H54 (cell line): Measurements from ENCODE around the gene HNRNPD.
A peak's percentile ranks its signal among the peaks of the same experiment; 100 is the strongest.
"Not testable (repeated sequence)": the region's sequence is repeated elsewhere in the genome, so short reads cannot be mapped to it uniquely, and the experiment has no call there.

Experiments
- DNase-seq: peaks from one replicate; pipeline ENCODE4 v3.0.0; 2011; ENCODE audit warnings: low spot score, mixed read lengths; ENCODE audit not compliant: insufficient read length
- FAIRE-seq: peaks from 3 replicates; lab custom pipeline; 2011; peaks lifted over from hg19 to GRCh38; lab: Jason Lieb, UNC
- POLR2A ChIP-seq: IDR thresholded peaks from 2 replicates; pipeline ENCODE4 v1.6.1; 2011; ENCODE audit warnings: low read depth, mild to moderate bottlenecking, low read length

Gene HNRNPD, protein sequence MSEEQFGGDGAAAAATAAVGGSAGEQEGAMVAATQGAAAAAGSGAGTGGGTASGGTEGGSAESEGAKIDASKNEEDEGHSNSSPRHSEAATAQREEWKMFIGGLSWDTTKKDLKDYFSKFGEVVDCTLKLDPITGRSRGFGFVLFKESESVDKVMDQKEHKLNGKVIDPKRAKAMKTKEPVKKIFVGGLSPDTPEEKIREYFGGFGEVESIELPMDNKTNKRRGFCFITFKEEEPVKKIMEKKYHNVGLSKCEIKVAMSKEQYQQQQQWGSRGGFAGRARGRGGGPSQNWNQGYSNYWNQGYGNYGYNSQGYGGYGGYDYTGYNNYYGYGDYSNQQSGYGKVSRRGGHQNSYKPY

DNA sequence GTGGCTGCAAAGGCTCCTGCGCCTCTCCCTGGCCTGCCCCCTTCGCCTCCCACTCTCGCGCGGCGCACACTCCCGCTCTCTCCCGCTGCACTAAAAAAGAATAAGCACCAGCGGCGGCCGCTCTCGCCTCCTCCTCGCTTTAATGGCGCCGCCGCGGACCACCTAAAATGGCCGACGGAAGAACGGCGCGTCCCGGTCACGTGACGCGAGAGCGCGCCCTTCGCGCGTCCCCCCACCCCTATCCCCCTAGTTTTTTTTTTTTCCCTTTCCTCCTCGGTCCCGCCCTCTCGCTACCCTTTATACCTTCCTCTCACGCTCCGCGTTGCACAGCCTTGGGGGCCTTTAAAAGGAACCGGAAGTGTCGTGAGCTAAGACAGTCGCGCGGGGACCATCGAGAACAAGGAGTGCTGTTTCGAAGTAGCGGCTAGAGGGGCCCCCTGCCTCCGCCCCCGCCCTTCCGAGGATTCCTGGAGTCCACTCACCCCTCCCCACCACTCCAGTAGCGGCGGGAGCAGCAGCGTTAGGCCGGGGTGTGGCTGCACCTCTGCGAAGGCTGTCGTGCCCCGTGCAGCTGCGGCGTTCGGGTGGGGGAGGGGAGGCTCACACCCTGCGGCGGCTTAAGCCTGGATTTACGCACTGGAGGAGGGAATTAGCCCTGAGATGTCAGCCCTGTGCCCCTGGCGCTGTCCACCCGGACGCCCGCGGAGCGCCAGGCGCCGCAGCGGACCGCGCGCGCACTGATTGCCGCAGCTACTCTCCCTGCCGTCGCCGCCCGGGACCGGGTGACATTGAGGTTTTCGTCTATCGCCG lies at the start of gene HNRNPD:
TSS of gene HNRNPD (minus strand) at position 176 of the 810 bp plus-strand sequence. CDS start 313 bp downstream, outside the sequence.
- DNase-seq (peak; percentile 82), FAIRE-seq (peak; percentile 75)
- TF ChIP-seq POLR2A, result peak; percentile 94

DNA sequence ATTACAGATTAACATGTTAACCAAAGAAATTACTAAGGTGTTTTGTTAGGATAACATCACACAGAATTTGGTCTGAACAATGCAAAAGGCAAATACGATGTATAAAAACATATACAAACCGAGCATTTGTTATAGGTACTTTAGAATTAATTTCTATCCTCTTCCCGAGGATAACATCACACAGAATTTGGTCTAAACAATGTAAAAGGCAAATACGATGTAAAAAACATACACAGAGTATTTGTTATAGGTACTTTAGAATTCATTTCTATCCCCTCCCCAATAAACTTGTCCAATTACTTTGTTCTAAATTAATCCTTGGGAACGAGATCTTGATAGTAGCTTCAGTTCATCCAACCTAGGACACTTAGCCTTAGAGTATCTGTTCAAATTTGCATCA lies 48.8 kb upstream of the HNRNPD start:
- FAIRE-seq (no peak), DNase-seq (no peak)
- no peak for TF ChIP-seq POLR2A

DNA sequence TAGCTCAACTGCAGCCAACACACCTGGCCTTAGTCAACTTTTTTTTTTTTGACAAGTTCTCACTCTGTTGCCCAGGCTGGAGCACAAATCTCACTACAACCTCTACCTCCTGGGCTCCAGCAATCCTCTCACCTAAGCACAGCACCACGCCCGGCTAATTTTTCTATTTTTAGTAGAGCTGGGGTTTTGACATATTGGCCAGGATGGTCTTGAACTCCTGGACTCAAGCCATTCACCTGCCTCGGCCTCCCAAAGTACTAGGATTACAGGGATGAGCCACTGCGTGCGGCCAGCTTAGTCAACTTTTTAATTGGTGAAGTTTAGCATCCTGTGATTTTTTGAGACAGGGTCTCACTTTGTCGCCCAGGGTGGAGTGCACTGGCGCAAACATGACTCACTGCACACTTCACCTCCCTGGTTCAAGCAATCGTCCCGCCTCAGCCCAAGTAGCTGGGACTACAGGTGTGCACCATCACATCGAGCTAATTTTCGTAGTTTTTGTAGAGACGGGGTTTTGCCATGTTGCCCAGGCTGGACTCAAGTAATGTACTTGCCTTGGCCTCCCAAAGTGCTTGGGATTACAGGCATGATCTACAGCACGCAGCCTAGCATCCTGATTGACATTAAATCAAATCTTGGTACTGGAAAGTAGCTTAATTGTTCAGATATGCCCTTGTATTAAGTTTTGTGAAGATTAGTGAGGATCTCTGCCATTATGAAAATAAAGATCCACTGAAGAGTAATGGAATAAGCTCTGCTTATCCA lies 48.2 kb upstream of the HNRNPD start:
- FAIRE-seq (no peak), DNase-seq (no peak)
- no peak for TF ChIP-seq POLR2A

DNA sequence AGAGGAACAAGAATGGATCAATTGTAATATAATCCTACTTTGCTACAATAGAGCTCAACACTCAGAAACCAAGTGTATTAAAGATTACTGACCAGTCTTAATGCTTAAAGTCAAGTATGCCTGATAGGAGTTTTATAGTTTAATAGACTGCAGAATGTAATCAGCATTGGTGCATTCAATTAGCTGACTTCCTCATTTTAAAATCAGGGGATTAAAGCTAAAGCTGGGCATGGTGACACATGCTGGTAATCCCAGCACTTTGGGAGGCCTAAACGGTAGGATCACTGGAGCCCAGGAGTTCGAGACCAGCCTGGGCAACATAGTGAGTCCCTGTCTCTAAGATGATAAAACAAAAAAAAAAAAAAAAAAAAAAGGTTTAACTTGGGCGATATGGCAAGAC lies 45.7 kb upstream of the HNRNPD start:
- TF ChIP-seq POLR2A, result no peak
- DNase-seq (no peak), FAIRE-seq (no peak)

DNA sequence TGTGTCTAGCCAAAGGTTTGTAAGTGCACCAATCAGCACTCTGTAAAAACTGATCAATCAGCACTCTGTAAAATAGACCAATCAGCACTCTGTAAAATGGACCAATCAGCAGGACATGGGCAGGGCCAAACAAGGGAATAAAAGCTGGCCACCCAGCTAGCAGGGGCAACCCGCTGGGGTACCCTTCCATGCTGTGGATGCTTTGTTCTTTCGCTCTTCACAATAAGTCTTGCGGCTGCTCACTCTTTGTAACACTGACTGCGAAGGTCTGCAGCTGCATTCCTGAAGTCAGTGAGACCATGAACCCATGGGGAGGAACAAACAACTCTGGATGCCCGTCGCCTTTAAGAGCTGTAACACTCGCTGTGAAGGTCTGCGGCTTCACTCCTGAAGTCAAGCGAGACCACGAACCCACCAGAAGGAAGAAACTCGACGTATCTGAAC lies 42.2 kb upstream of the HNRNPD start:
- TF ChIP-seq POLR2A, result no peak
- FAIRE-seq, result no peak
- no peak for DNase-seq

DNA sequence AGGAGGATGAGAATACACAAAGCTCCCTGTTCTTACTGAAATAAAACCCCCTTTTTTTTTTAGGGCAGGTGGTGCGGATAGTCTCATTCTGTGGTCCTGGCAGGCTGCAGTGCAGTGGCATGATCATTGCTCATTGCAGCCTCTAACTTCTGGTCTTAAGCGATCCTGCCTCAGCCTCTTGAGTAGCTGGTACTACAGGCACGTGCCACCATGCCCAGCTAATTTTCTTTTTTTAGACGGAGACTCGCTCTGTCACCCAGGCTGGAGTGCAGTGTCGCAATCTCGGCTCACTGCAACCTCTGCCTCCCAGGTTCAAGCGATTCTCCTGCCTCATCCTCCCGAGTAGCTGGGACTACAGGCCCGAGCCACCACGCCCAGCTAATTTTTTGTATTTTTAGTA lies 41.3 kb upstream of the HNRNPD start:
- not testable (repeated sequence) for FAIRE-seq, DNase-seq

DNA sequence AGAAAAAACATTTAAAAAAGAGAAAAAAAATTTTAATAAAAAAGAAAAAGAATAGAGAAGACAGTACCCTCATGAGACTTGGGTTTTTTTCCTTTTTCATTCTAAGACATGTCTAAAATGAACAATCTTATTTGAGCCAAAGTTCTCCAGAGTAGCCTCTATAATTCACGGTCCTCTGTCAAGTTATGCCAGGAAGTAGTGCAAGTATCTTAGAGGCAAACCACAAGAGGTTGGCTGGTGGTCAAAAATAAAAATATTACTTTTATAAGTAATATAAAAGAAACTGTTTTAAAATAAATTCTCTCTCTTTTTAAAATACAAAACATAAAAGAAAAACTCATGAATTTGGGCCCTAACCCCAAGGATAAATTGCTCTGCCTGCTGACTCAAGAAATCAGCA lies 29.9 kb upstream of the HNRNPD start:
- DNase-seq (no peak), FAIRE-seq (no peak)
- no peak for TF ChIP-seq POLR2A

DNA sequence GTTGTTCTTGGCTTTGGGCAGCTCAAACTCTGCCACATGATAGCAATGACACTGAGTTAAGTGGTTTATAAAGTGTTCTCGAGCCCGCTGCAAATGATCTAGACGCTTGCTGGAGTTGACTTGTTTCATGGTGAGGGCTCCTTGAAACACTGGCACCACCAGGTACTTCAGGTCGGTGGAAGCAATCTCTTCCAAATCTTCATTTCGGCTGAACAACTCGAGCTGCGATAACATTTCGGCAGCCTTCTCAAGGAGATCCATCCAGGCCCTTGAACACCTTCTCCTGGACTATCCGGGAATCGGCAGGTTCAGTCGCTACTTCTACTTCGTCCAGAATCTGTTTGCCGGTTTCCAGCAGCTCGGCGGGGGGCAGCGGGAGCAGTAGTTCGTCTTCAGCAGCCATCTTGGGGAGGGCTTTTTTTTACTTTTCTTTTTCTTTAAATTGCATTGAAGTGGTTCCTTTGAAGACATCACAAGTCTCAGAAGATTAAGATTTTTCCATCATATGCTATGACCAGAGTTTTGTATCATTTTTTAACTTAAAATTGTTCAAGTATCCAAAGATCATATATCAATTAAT lies 28.5 kb upstream of the HNRNPD start:
- FAIRE-seq (no peak), DNase-seq (no peak)
- TF ChIP-seq POLR2A, result no peak

DNA sequence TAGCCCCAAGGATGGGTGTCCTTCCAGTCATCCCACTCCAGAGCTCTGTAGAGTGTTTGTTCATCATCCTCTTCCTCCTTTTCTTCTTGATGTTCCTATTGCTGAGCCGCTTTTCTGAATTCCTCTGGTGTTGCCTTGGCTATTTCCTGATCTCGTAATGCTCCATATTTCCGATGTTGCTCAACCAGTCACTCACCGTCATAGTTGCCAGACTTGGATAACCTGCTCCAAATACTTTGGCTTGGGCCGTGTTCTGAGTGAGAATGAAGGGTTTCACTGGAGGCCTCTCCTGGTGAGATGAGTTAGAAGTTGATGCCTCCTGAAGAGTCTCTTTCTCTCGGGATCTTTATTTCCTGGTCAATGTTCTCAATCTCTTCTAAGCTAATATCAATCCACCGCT lies 27.8 kb upstream of the HNRNPD start:
- TF ChIP-seq POLR2A, result no peak
- DNase-seq (no peak), FAIRE-seq (no peak)

DNA sequence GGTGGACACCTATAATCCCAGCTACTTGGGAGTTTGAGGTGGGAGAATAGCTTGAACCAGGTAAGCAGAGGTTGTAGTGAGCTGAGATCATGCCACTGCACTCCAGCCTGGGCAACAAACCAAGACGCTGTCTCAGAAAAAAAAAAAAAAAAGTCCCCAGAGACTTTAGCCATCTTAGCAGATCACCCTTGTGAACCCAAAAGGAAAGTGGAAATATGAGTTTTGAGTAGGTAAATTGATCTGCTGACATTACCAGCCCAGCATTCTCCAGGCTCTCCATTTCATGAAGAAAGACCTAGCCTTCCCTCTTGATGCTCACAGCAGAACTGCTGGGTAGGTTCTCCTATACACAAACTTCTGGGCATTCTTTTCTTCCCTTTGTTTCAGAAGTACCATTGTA lies 24.5 kb upstream of the HNRNPD start:
- FAIRE-seq (no peak), DNase-seq (no peak)
- no peak for TF ChIP-seq POLR2A

DNA sequence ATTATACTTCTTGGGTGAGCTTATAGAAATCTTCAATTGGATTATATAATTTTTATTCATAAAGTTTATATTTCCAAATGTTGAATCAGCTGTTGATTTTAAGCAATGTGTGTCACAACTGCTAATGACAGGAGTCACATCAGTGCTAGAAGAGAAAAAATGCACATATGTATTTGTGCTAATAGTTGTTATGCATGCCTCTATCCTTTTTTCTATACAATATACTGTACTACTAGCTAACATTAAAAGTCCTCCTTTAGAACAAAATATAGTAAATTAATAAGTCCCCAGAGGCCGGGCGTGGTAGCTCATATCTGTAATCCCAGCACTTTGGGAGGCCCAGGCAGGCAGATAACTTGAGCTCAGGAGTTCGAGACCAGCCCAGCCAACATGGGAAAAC lies 23.7 kb upstream of the HNRNPD start:
- FAIRE-seq (no peak), DNase-seq (no peak)
- TF ChIP-seq POLR2A, result no peak

DNA sequence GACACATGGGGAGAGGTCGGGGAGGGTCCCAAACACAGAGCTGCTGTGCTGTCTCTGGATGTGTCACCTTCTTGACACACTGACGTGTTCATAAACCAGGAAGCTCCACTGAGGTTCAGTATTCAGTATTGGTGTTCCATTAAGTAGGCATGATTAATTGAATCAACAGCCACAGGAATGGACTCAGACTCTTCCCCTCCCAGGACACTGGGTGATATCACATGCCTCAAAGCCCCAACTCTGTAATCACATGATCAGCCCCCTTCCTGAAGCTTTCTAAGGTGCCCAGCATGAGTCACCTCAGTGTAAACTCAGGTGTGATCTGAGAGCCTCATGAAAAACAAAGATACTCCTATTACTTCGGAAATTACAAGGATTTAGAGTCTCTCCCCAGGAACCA lies 21.1 kb upstream of the HNRNPD start:
- TF ChIP-seq POLR2A, result no peak
- FAIRE-seq, result no peak
- no peak for DNase-seq

DNA sequence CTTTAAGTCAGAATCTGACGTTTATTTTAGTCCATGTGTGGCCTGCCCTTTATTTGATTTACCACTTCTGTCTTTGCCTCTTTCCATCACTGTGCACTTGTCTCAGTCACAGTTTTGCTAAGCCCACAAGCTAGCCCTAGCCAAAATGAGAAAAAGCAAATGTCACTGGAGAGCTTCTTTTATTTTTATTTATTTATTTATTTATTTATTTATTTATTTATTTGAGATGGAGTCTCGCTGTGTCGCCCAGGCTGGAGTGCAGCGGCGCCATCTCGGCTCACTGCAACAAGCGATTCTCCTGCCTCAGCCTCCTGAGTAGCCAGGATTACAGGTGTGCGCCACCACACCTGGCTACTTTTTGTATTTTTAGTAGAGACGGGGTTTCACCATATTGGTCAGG lies 16.3 kb upstream of the HNRNPD start:
- not testable (repeated sequence) for FAIRE-seq, DNase-seq

DNA sequence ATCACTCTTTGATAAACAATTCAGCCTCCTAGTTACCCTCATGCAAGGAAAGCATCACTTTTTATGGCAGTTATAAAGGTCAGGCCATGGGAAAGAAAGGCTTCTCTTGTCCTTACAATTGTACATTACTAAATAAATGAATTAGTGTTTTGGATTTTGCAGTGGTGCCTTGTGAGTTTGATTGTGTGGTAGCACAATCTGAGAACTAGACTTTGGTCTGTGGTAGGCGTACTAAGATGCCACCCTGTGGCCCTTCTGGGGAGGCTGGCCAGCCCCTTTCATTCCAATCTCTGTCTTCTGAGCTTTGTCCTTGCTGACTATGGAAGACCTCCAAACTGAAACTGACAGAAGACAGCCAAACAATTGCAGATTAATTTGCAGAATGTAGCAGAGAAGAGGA lies 14.6 kb upstream of the HNRNPD start:
- no peak for TF ChIP-seq POLR2A
- no peak for FAIRE-seq
- DNase-seq, result no peak

DNA sequence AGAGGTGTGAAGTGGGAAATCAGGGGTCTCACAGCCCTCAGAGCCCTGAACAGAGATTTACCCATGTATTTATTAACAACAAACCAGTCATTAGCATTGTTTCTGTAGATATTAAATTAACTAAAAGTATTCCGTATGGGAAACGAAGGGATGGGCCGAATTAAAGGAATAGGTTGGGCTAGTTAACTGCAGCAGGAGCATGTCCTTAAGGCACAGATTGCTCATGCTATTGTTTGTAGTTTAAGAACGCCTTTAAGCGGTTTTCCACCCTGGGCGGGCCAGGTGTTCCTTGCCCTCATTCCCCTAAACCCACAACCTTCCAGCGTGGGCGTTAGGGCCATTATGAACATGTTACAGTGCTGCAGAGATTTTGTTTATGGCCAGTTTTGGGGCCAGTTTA lies 12.5 kb upstream of the HNRNPD start:
- not testable (repeated sequence) for FAIRE-seq

More for the DNA sequence above, 12.5 kb upstream of the HNRNPD start:
- not testable (repeated sequence) for DNase-seq
